GM12878 (cell line): ENCODE measurements around the gene ADGRB2. TPM values are rescaled to one million over a fixed set of nuclear protein-coding genes. Genes with fewer than 3 reads are reported as not detected.

Source experiments
- ATAC-seq: fragments of 200-7000 bp; cut with Tn5 transposase; 3 replicates; pipeline ENCODE4 v1.9.1; 2020; ENCODE audit warnings: mild to moderate bottlenecking, moderate library complexity
- BruUV-seq: library from RNA; stranded (reverse); fragments of 400-500 nt; replicated peaks from 2 replicates; lab custom pipeline; 2021; lab: Mats Ljungman, UMichigan
- CTCF ChIA-PET: fragments of 300-600 bp; sonication (Branson Sonifier 250); formaldehyde crosslinking; extraction: SDS; loops from one replicate; lab custom pipeline; 2021; ENCODE audit warnings: inconsistent platforms; lab: Yijun Ruan, JAX
- POLR2A ChIA-PET: fragments of 350-600 bp; formaldehyde crosslinking; extraction: SDS; loops from one replicate; lab custom pipeline; 2021; ENCODE audit warnings: inconsistent platforms; lab: Charles Lee
- RAD21 ChIA-PET: fragments of 300-600 bp; sonication (Branson Sonifier 250); formaldehyde crosslinking; loops from one replicate; lab custom pipeline; 2023; ENCODE audit warnings: antibody characterized with exemption; ENCODE audit not compliant: unreplicated experiment; lab: Charles Lee
- SMC1A ChIA-PET: fragments of 300-600 bp; sonication (Branson Sonifier 250); formaldehyde crosslinking; loops from one replicate; lab custom pipeline; 2023; ENCODE audit not compliant: unreplicated experiment, uncharacterized antibody; lab: Charles Lee
- DNase-seq: peaks from one replicate; pipeline ENCODE4 v3.0.0-alpha.2; 2011; ENCODE audit warnings: low read depth, low spot score
- FAIRE-seq: peaks from 3 replicates; lab custom pipeline; 2011; peaks lifted over from hg19 to GRCh38; lab: Jason Lieb, UNC
- H2AFZ ChIP-seq: 2 replicates; pipeline ENCODE4 v1.6.0; 2011; ENCODE audit warnings: low read depth, low read length, control low read depth; ENCODE audit not compliant: control insufficient read depth
- H3K27ac ChIP-seq: 2 replicates; pipeline ENCODE4 v1.5.1; 2011; ENCODE audit warnings: control low read depth; ENCODE audit not compliant: control insufficient read depth, insufficient read depth
- H3K27me3 ChIP-seq, 2 experiments: replicated peaks in 1 of 2; 2 replicates each; pipeline versions ENCODE4 v1.6.0 to v1.6.1; 2011; ENCODE audit warnings: low read length in 1 of 2; ENCODE audit not compliant: control insufficient read depth in 2 of 2, insufficient read depth in 2 of 2
- H3K36me3 ChIP-seq, 2 experiments: 2 replicates each; pipeline ENCODE4 v1.5.1; 2011; ENCODE audit warnings: low read length in 1 of 2; ENCODE audit not compliant: control insufficient read depth in 2 of 2, insufficient read depth in 2 of 2
- H3K4me1 ChIP-seq: 2 replicates; pipeline ENCODE4 v1.6.1; 2011; ENCODE audit warnings: mild to moderate bottlenecking, low read length, moderate library complexity, mixed read lengths; ENCODE audit not compliant: control insufficient read depth, insufficient read depth
- H3K4me2 ChIP-seq: 2 replicates; pipeline ENCODE4 v1.6.0; 2011; ENCODE audit warnings: control low read depth; ENCODE audit not compliant: control insufficient read depth, insufficient read depth
- H3K4me3 ChIP-seq: fragments of 200-600 bp; sonication (generic); 2 replicates; pipeline ENCODE4 v1.5.1; 2016
- H3K79me2 ChIP-seq: 2 replicates; pipeline ENCODE4 v1.6.0; 2011; ENCODE audit warnings: low read length; ENCODE audit not compliant: control insufficient read depth, insufficient read depth
- H3K9ac ChIP-seq: 2 replicates; pipeline ENCODE4 v1.8.0; 2011; ENCODE audit warnings: low read length, control low read depth, mixed read lengths; ENCODE audit not compliant: control insufficient read depth, insufficient read depth
- H3K9me3 ChIP-seq: replicated peaks from 3 replicates; pipeline ENCODE4 v1.5.1; 2011; ENCODE audit warnings: mild to moderate bottlenecking, low read length; ENCODE audit not compliant: control insufficient read depth, insufficient read depth
- H4K20me1 ChIP-seq: 2 replicates; pipeline ENCODE4 v1.6.0; 2011; ENCODE audit not compliant: control insufficient read depth, insufficient read depth
- BRCA1 ChIP-seq: IDR thresholded peaks from 2 replicates; pipeline ENCODE4 v1.6.1; 2011; ENCODE audit warnings: low read depth, low read length, improper control_type of control experiment
- GATAD2B ChIP-seq: fragments of 450-650 bp; conservative IDR thresholded peaks from 2 replicates; pipeline ENCODE4 v1.6.1; 2017; ENCODE audit warnings: low read depth, mild to moderate bottlenecking, moderate library complexity
- KDM1A ChIP-seq: fragments of 200-600 bp; sonication (generic); IDR thresholded peaks from 2 replicates; pipeline ENCODE4 v1.6.1; 2016; ENCODE audit warnings: borderline replicate concordance
- MYB ChIP-seq: fragments of 150-350 bp; IDR thresholded peaks from 2 replicates; pipeline ENCODE4 v1.6.1; 2014; ENCODE audit warnings: mild to moderate bottlenecking, low read depth, low read length, borderline replicate concordance
- NFIC ChIP-seq: IDR thresholded peaks from 2 replicates; pipeline ENCODE4 v1.6.1; 2012; ENCODE audit warnings: low read depth, mild to moderate bottlenecking, inconsistent platforms, low read length, moderate library complexity
- POLR2AphosphoS5 ChIP-seq: IDR thresholded peaks from 2 replicates; pipeline ENCODE4 v1.6.1; 2011; ENCODE audit warnings: mild to moderate bottlenecking, low read length, inconsistent platforms
- POU2F2 ChIP-seq: IDR thresholded peaks from 3 replicates; pipeline ENCODE4 v1.6.1; 2011; ENCODE audit warnings: low read depth, mild to moderate bottlenecking, low read length, borderline replicate concordance
- TCF12 ChIP-seq: IDR thresholded peaks from 2 replicates; pipeline ENCODE4 v1.6.1; 2011; ENCODE audit warnings: low read depth, mild to moderate bottlenecking, low read length
- TCF3 ChIP-seq: IDR thresholded peaks from 2 replicates; pipeline ENCODE4 v1.6.1; 2012; ENCODE audit warnings: low read depth, mild to moderate bottlenecking, low read length, borderline replicate concordance; ENCODE audit not compliant: insufficient read depth
- ZNF622 ChIP-seq: fragments of 450-650 bp; IDR thresholded peaks from 2 replicates; pipeline ENCODE4 v1.6.1; 2017; ENCODE audit warnings: mild to moderate bottlenecking, inconsistent platforms
- ZZZ3 ChIP-seq: IDR thresholded peaks from 2 replicates; pipeline ENCODE4 v1.6.1; 2011; ENCODE audit warnings: low read depth; ENCODE audit not compliant: control insufficient read depth, insufficient read length
- WGBS: methylation state at CpG from one replicate; pipeline ENCODE4 v1.1.6; 2016; ENCODE audit warnings: low lambda C conversion rate; ENCODE audit not compliant: insufficient replicate concordance, insufficient coverage; ENCODE audit errors: missing lambda C conversion rate; 5-methylcytosine and 5-hydroxymethylcytosine counted together
- in situ Hi-C: fragments of 300-500 bp; cut with MboI; formaldehyde crosslinking; loops from 9 replicates; pipeline ENCODE4 v1.14.3; 2018; ENCODE audit warnings: mixed read lengths
- intact Hi-C: fragments of 100-400 bp; cut with micrococcal nuclease; formaldehyde crosslinking; loops from one replicate; pipeline ENCODE4 v1.14.2; 2022; ENCODE audit not compliant: unreplicated experiment
- polyA plus RNA-seq, 11 experiments: library from polyadenylated mRNA; depleted of rRNA in 4 of 11; unstranded in 6 of 11; stranded (reverse) in 5 of 11; fragments of >200 nt; fragmentation: Nextera tagmentation in 4 of 11; fragmentation: Illumina TruSeq in 1 of 11; extraction: Ambion mirVana in 4 of 11; extraction: Trizol in 1 of 11; gene quantifications; 1 replicate in 1 of 11; 2 replicates in 10 of 11; pipeline versions ENCODE4 v1.2.1 to v1.2.3, GENCODE V29; 2011 to 2016; ENCODE audit warnings: inconsistent platforms in 2 of 11, missing spikeins in 2 of 11, low read depth in 1 of 11
- total RNA-seq, 4 experiments: library from RNA; depleted of rRNA in 3 of 4; stranded (reverse); fragments of >200 nt in 3 of 4; fragmentation: Illumina TruSeq in 1 of 4; extraction: Trizol in 1 of 4; gene quantifications; 2 replicates each; pipeline versions ENCODE4 v1.2.1 to v1.2.3, GENCODE V29; 2013 to 2021
- TF ChIP-seq, protein P1 (sequence below): fragments of 450-650 bp; conservative IDR thresholded peaks from 2 replicates; pipeline ENCODE4 v1.6.1; 2017; ENCODE audit warnings: mild to moderate bottlenecking, moderate library complexity
- TF ChIP-seq, protein P2 (sequence below): IDR thresholded peaks from 2 replicates; pipeline ENCODE4 v1.6.1; 2011; ENCODE audit warnings: low read depth, low read length, improper control_type of control experiment, borderline replicate concordance

ADGRB2 gene
- total and polyA plus RNA-seq, 10 of the 15 experiments (the other 5 are each of a cell fraction or from before 2014, with no cell fraction given): 0.11 to 0.33 (median 0.18) TPM; not detected in 4

DNA sequence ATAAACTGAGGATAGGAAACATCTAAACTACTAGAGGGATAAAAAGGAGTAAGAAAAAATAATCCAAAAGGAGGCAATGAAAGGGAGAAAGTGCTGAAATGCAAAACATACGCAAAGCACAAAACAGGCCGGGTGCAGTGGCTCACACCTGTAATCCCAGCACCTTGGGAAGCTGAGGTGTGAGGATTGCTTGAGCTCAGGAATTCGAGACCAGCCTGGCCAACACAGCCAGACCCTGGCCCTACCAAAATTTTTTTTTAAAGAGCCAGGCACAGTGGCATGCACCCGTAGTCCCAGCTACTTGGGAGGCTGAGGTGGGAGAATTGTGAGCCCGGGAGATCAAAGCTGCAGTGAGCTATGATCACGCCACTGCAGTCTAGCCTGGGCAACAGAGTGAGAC is 41.2 kb upstream of the ADGRB2 start:
- BruUV-seq: no TSS peak
- no peak for FAIRE-seq
- intact Hi-C loops: no loop called here
- DNase-seq: no peak
- CTCF ChIA-PET: interaction anchor here (0.9 to 2.1 kb wide), 8 partner anchors 9 to 303 kb away, joined by 3 to 6 read pairs (median 4); partner anchors contain the start of genes KPNA6 and SPOCD1
- Histone ChIP-seq H3K9me3 (no peaks in the 10 kb centered on the region), H3K9ac (no peak overlapping the region), H3K4me2 (no peak overlapping the region), H3K27me3 (no peaks in the 10 kb centered on the region; a peak in 1 of 4 replicates), H3K27ac (no peak overlapping the region), H4K20me1 (no peaks in the 10 kb centered on the region), H3K79me2 (no peaks in the 10 kb centered on the region), H3K4me1 (no peaks in the 10 kb centered on the region), H2AFZ (no peak overlapping the region)
- SMC1A ChIA-PET: interaction anchor here (1.0 to 1.3 kb wide), 2 partner anchors 16 to 147 kb away, joined by 4 to 12 read pairs; no protein-coding TSS in a partner anchor
- POLR2A ChIA-PET: interaction anchor here (1.1 to 1.2 kb wide), 2 partner anchors 10 to 11 kb away, joined by 3 to 4 read pairs; partner anchors contain the start of gene SPOCD1
- WGBS: 15% methylated on average over 6 of the region's 6 CpGs
- in situ Hi-C loops: no loop called here
- RAD21 ChIA-PET: no interaction called here
- TF ChIP-seq BRCA1 (no peak), KDM1A (no peak)
- TF ChIP-seq, all 136 proteins: peak for 0
- no peaks in the 10 kb centered on the region for H3K36me3 ChIP-seq
- no peak overlapping the region for H3K4me3 ChIP-seq
- no peak for ATAC-seq

DNA sequence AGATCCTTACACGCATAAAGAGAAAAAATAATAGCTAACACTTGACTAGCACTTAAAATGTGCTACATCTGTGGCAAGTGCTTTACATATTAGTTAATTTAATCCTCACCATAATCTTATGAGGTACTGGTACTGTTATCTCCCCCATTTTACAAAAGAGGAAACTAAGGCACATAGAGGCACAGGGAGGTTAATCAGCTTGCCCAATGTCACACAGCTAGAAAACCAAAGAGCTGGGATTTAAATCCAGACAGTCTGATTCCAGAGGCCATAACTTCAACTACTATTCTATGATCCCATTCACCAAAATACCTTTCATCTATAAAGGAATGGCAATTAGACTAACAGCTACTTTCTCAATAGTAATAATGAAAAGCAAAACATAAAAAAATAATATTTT is 40.0 kb upstream of the ADGRB2 start:
- H3K27ac ChIP-seq: no peak overlapping the region
- no peak for TF ChIP-seq MYB
- no peak for TF ChIP-seq ZZZ3
- TF ChIP-seq NFIC: no peak
- TF ChIP-seq, protein P1, sequence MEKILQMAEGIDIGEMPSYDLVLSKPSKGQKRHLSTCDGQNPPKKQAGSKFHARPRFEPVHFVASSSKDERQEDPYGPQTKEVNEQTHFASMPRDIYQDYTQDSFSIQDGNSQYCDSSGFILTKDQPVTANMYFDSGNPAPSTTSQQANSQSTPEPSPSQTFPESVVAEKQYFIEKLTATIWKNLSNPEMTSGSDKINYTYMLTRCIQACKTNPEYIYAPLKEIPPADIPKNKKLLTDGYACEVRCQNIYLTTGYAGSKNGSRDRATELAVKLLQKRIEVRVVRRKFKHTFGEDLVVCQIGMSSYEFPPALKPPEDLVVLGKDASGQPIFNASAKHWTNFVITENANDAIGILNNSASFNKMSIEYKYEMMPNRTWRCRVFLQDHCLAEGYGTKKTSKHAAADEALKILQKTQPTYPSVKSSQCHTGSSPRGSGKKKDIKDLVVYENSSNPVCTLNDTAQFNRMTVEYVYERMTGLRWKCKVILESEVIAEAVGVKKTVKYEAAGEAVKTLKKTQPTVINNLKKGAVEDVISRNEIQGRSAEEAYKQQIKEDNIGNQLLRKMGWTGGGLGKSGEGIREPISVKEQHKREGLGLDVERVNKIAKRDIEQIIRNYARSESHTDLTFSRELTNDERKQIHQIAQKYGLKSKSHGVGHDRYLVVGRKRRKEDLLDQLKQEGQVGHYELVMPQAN: no peak
- no peak for TF ChIP-seq TCF12
- no peak for TF ChIP-seq ZNF622
- TF ChIP-seq, protein P2, sequence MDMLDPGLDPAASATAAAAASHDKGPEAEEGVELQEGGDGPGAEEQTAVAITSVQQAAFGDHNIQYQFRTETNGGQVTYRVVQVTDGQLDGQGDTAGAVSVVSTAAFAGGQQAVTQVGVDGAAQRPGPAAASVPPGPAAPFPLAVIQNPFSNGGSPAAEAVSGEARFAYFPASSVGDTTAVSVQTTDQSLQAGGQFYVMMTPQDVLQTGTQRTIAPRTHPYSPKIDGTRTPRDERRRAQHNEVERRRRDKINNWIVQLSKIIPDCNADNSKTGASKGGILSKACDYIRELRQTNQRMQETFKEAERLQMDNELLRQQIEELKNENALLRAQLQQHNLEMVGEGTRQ: no peak
- TF ChIP-seq POLR2AphosphoS5: no peak
- TF ChIP-seq POU2F2: no peak
- TF ChIP-seq TCF3: no peak
- no peak for TF ChIP-seq GATAD2B

More for the DNA sequence above, 40.0 kb upstream of the ADGRB2 start:
- ChIA-PET RAD21 (interaction anchor here (1.0 kb wide), 1 partner anchor 160 kb away, joined by 3 read pairs; no protein-coding TSS in a partner anchor), CTCF (interaction anchor here (0.7 to 1.9 kb wide), 4 partner anchors 10 to 160 kb away, joined by 3 to 13 read pairs (median 4); no protein-coding TSS in a partner anchor), POLR2A (no interaction called here), SMC1A (interaction anchor here (0.7 to 1.2 kb wide), 5 partner anchors 9 to 398 kb away, joined by 3 to 6 read pairs (median 3); no protein-coding TSS in a partner anchor)
- ATAC-seq: no peak
- 32% methylated on average over 1 of the region's 1 CpG for WGBS
- no peak overlapping the region for H2AFZ ChIP-seq
- H3K4me3 ChIP-seq: no peak overlapping the region
- no peaks in the 10 kb centered on the region for H3K79me2 ChIP-seq
- no TSS peak for BruUV-seq
- no peak for FAIRE-seq
- no peaks in the 10 kb centered on the region for H3K9me3 ChIP-seq
- no peak overlapping the region for H3K4me2 ChIP-seq
- in situ Hi-C loops (no loop called here), intact Hi-C loops (no loop called here)
- no peak overlapping the region for H3K9ac ChIP-seq
- no peaks in the 10 kb centered on the region for H3K36me3 ChIP-seq
- no peaks in the 10 kb centered on the region for H4K20me1 ChIP-seq
- DNase-seq: no peak
- H3K27me3 ChIP-seq: no peaks in the 10 kb centered on the region
- H3K4me1 ChIP-seq: no peaks in the 10 kb centered on the region
